Activated T-helper 17 cell treated with anti-CD3 and anti-CD28 coated beads, Interleukin-2, amount 50 U/mL, for 72 hours (primary cell): Measurements from ENCODE around the gene MFRP. TPM values are rescaled to one million over a fixed set of nuclear protein-coding genes. Genes with fewer than 3 reads are reported as not detected.

Experiments
- ATAC-seq: fragments of 150-1000 bp; cut with Tn5 transposase; replicated peaks from 2 replicates; pipeline ENCODE4 v1.10.0; 2021; ENCODE audit warnings: mild to moderate bottlenecking, moderate library complexity
- H3K27ac Mint-ChIP-seq: one replicate; pipeline ENCODE4 v1.8.0; 2022; ENCODE audit warnings: mixed read lengths
- H3K27me3 Mint-ChIP-seq: one replicate; pipeline ENCODE4 v1.8.0; 2022; ENCODE audit warnings: mixed read lengths
- H3K36me3 Mint-ChIP-seq: one replicate; pipeline ENCODE4 v1.8.0; 2022; ENCODE audit warnings: low read depth, mild to moderate bottlenecking, mixed read lengths
- H3K4me1 Mint-ChIP-seq: one replicate; pipeline ENCODE4 v1.8.0; 2022; ENCODE audit warnings: mixed read lengths
- H3K4me3 Mint-ChIP-seq: one replicate; pipeline ENCODE4 v1.8.0; 2022; ENCODE audit warnings: mild to moderate bottlenecking, mixed read lengths
- H3K9me3 Mint-ChIP-seq: one replicate; pipeline ENCODE4 v1.8.0; 2022; ENCODE audit warnings: mixed read lengths
- total RNA-seq, 2 donors: library from RNA; stranded (reverse); gene quantifications; one replicate each; pipeline ENCODE4 v1.2.3, GENCODE V29; 2022

Gene MFRP
- total RNA-seq, 2 donors from 2014 or later, result not detected

GRCh38 chr11:119315131-119316015 lies 31.1 kb downstream of the MFRP start:
- no peaks in the 10 kb centered on the region for H3K9me3 Mint-ChIP-seq
- H3K4me3 Mint-ChIP-seq, result peak overlapping the region; percentile 81
- H3K27me3 Mint-ChIP-seq, result no peaks in the 10 kb centered on the region
- H3K36me3 Mint-ChIP-seq, result no peaks in the 10 kb centered on the region
- peak overlapping the region; percentile 54 for H3K27ac Mint-ChIP-seq
- ATAC-seq, result peak; percentile 66
- H3K4me1 Mint-ChIP-seq, result peaks cover 13% of the 10 kb centered on the region

- H3K4me3 Mint-ChIP-seq, result peak overlapping the region; percentile 81
- H3K4me1 Mint-ChIP-seq, result peaks cover 10% of the 10 kb centered on the region
Measured at GRCh38 chr11:119314726-119315125, 31.8 kb downstream of the MFRP start.

GRCh38 chr11:119310682-119311052 lies 35.8 kb downstream of the MFRP start:
- no peak overlapping the region for H3K27ac Mint-ChIP-seq
- ATAC-seq, result no peak
- H3K9me3 Mint-ChIP-seq, result no peaks in the 10 kb centered on the region
- H3K36me3 Mint-ChIP-seq, result peaks cover 15% of the 10 kb centered on the region
- H3K4me1 Mint-ChIP-seq, result peaks cover 6% of the 10 kb centered on the region
- no peaks in the 10 kb centered on the region for H3K27me3 Mint-ChIP-seq
- no peak overlapping the region for H3K4me3 Mint-ChIP-seq

More at GRCh38 chr11:119314726-119315125, 31.8 kb downstream of the MFRP start:
- ATAC-seq, result no peak
- Mint-ChIP-seq H3K27ac (no peak overlapping the region), H3K9me3 (no peaks in the 10 kb centered on the region), H3K36me3 (no peaks in the 10 kb centered on the region), H3K27me3 (no peaks in the 10 kb centered on the region)

GRCh38 chr11:119309953-119310681 lies 36.4 kb downstream of the MFRP start:
- H3K9me3 Mint-ChIP-seq, result no peaks in the 10 kb centered on the region
- peaks cover 11% of the 10 kb centered on the region for H3K4me1 Mint-ChIP-seq
- H3K27ac Mint-ChIP-seq, result no peak overlapping the region
- H3K36me3 Mint-ChIP-seq, result peaks cover 20% of the 10 kb centered on the region
- no peak for ATAC-seq
- H3K4me3 Mint-ChIP-seq, result no peak overlapping the region
- no peaks in the 10 kb centered on the region for H3K27me3 Mint-ChIP-seq

GRCh38 chr11:119309411-119309810 lies 37.1 kb downstream of the MFRP start:
- no peak overlapping the region for H3K27ac Mint-ChIP-seq
- no peak for ATAC-seq
- H3K9me3 Mint-ChIP-seq, result no peaks in the 10 kb centered on the region
- H3K36me3 Mint-ChIP-seq, result peaks cover 27% of the 10 kb centered on the region
- peaks cover 13% of the 10 kb centered on the region for H3K4me1 Mint-ChIP-seq
- no peaks in the 10 kb centered on the region for H3K27me3 Mint-ChIP-seq
- no peak overlapping the region for H3K4me3 Mint-ChIP-seq

GRCh38 chr11:119307974-119308373 lies 38.5 kb downstream of the MFRP start:
- H3K4me1 Mint-ChIP-seq, result peaks cover 13% of the 10 kb centered on the region

GRCh38 chr11:119307219-119307618 lies 39.3 kb downstream of the MFRP start:
- peak overlapping the region; percentile 45 for H3K4me3 Mint-ChIP-seq
- ATAC-seq, result no peak

More at GRCh38 chr11:119307974-119308373, 38.5 kb downstream of the MFRP start:
- Mint-ChIP-seq H3K9me3 (no peaks in the 10 kb centered on the region), H3K27me3 (no peaks in the 10 kb centered on the region), H3K27ac (no peak overlapping the region), H3K4me3 (no peak overlapping the region), H3K36me3 (peaks cover 42% of the 10 kb centered on the region)
- no peak for ATAC-seq

GRCh38 chr11:119306373-119306890 lies 40.1 kb downstream of the MFRP start:
- peak; percentile 90 for ATAC-seq
- peaks cover 13% of the 10 kb centered on the region for H3K4me1 Mint-ChIP-seq
- H3K27me3 Mint-ChIP-seq, result no peaks in the 10 kb centered on the region
- H3K36me3 Mint-ChIP-seq, result peaks cover 57% of the 10 kb centered on the region
- H3K9me3 Mint-ChIP-seq, result no peaks in the 10 kb centered on the region
- H3K4me3 Mint-ChIP-seq, result peak overlapping the region; percentile 45
- peak overlapping the region; percentile 69 for H3K27ac Mint-ChIP-seq

More at GRCh38 chr11:119307219-119307618, 39.3 kb downstream of the MFRP start:
- peaks cover 13% of the 10 kb centered on the region for H3K4me1 Mint-ChIP-seq
- peak overlapping the region; percentile 69 for H3K27ac Mint-ChIP-seq
- no peaks in the 10 kb centered on the region for H3K9me3 Mint-ChIP-seq
- H3K27me3 Mint-ChIP-seq, result no peaks in the 10 kb centered on the region
- peaks cover 49% of the 10 kb centered on the region for H3K36me3 Mint-ChIP-seq

GRCh38 chr11:119305556-119306372 lies 40.7 kb downstream of the MFRP start:
- no peak for ATAC-seq
- no peaks in the 10 kb centered on the region for H3K9me3 Mint-ChIP-seq
- H3K27ac Mint-ChIP-seq, result peak overlapping the region; percentile 69
- H3K4me3 Mint-ChIP-seq, result peak overlapping the region; percentile 45
- H3K27me3 Mint-ChIP-seq, result no peaks in the 10 kb centered on the region
- H3K4me1 Mint-ChIP-seq, result peaks cover 13% of the 10 kb centered on the region
- peaks cover 64% of the 10 kb centered on the region for H3K36me3 Mint-ChIP-seq

GRCh38 chr11:119303227-119303718 lies 43.2 kb downstream of the MFRP start:
- no peak for ATAC-seq
- Mint-ChIP-seq H3K9me3 (no peaks in the 10 kb centered on the region), H3K27ac (peak overlapping the region; percentile 59), H3K27me3 (no peaks in the 10 kb centered on the region), H3K4me3 (no peak overlapping the region), H3K36me3 (peaks cover 77% of the 10 kb centered on the region), H3K4me1 (peaks cover 13% of the 10 kb centered on the region)

- Mint-ChIP-seq H3K4me1 (peaks cover 5% of the 10 kb centered on the region), H3K27me3 (no peaks in the 10 kb centered on the region), H3K9me3 (no peaks in the 10 kb centered on the region), H3K27ac (no peak overlapping the region), H3K36me3 (peaks cover 97% of the 10 kb centered on the region), H3K4me3 (no peak overlapping the region)
- no peak for ATAC-seq
Measured at GRCh38 chr11:119300198-119300964, 46.1 kb downstream of the MFRP start.

GRCh38 chr11:119299416-119299815 lies 47.1 kb downstream of the MFRP start:
- Mint-ChIP-seq H3K27me3 (no peaks in the 10 kb centered on the region), H3K4me3 (no peak overlapping the region), H3K9me3 (no peaks in the 10 kb centered on the region), H3K4me1 (no peaks in the 10 kb centered on the region), H3K36me3 (peaks cover 92% of the 10 kb centered on the region), H3K27ac (no peak overlapping the region)
- ATAC-seq, result no peak

- no peak for ATAC-seq
- Mint-ChIP-seq H3K4me1 (no peaks in the 10 kb centered on the region), H3K27me3 (no peaks in the 10 kb centered on the region), H3K36me3 (peaks cover 87% of the 10 kb centered on the region), H3K4me3 (no peak overlapping the region), H3K9me3 (no peaks in the 10 kb centered on the region), H3K27ac (no peak overlapping the region)
Measured at GRCh38 chr11:119298726-119299125, 47.8 kb downstream of the MFRP start.
